Adrenal gland (tissue), 5 donors: ENCODE measurements around the gene ACVRL1.

Experiments
- POLR2A ChIP-seq, 2 donors: fragments of 450-650 bp; IDR thresholded peaks; one replicate each; pipeline ENCODE4 v1.6.1; 2017; ENCODE audit warnings: antibody characterized with exemption in 2 of 2, mild to moderate bottlenecking in 2 of 2, moderate library complexity in 1 of 2
- TF ChIP-seq, protein P1 (sequence below), 6 experiments: fragments of 450-650 bp in 4 of 6; fragments of 200-600 bp in 2 of 6; sonication (generic) in 1 of 6; IDR thresholded peaks; 1 replicate in 5 of 6; 2 replicates in 1 of 6; pipeline versions ENCODE4 v1.5.1 to v1.8.0; 2016 to 2021; ENCODE audit warnings: antibody characterized with exemption in 6 of 6, mild to moderate bottlenecking in 2 of 6, moderate library complexity in 1 of 6
- donor health status: DM: no; HTN: no; CAD: no.

DNA sequence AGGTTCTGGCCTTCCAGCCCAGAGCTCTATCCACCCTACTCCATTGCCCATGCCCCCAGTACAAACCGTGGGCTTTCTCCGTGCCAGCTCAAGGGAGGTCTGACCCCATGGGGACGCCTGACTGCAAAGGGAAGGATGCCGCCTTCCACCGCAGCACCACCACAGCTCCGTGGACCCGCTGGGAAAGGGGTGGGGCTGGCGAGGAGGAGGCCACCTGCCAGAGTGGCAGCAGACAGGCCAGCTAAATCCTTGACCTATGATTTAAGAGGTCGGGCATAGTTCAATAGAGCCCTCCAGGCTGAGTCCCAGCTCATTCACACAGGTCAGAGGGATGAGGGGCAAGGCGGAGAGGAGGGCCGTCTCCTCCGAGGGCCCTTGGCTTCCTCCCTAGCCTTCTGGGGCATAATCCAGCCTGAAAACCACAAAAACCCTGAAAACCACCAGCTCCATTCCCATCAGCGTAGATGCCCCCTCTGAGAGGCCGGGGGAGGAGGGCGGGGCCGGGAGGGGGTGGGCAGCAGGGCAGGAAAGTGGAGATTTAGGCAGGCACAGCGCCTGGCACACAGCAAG is 43.9 kb upstream of the ACVRL1 start:
- TF ChIP-seq, protein P1, sequence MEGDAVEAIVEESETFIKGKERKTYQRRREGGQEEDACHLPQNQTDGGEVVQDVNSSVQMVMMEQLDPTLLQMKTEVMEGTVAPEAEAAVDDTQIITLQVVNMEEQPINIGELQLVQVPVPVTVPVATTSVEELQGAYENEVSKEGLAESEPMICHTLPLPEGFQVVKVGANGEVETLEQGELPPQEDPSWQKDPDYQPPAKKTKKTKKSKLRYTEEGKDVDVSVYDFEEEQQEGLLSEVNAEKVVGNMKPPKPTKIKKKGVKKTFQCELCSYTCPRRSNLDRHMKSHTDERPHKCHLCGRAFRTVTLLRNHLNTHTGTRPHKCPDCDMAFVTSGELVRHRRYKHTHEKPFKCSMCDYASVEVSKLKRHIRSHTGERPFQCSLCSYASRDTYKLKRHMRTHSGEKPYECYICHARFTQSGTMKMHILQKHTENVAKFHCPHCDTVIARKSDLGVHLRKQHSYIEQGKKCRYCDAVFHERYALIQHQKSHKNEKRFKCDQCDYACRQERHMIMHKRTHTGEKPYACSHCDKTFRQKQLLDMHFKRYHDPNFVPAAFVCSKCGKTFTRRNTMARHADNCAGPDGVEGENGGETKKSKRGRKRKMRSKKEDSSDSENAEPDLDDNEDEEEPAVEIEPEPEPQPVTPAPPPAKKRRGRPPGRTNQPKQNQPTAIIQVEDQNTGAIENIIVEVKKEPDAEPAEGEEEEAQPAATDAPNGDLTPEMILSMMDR (IDR thresholded peaks at IDR 0.05): no peak
- TF ChIP-seq POLR2A (IDR thresholded peaks at IDR 0.05): no peak
